Activated T-helper 9 cell treated with anti-CD3 and anti-CD28 coated beads, Interleukin-2, amount 50 U/mL, for 16 hours (primary cell): ENCODE measurements around the gene DNAJC15.
"Not testable (repeated sequence)": the region's sequence is repeated elsewhere in the genome, so short reads cannot be mapped to it uniquely, and the experiment has no call there.

ENCODE experiments used
- DNase-seq: peaks from one replicate; pipeline ENCODE4 v3.0.0-alpha.2; 2020; ENCODE audit warnings: low read depth

DNAJC15 gene

DNA sequence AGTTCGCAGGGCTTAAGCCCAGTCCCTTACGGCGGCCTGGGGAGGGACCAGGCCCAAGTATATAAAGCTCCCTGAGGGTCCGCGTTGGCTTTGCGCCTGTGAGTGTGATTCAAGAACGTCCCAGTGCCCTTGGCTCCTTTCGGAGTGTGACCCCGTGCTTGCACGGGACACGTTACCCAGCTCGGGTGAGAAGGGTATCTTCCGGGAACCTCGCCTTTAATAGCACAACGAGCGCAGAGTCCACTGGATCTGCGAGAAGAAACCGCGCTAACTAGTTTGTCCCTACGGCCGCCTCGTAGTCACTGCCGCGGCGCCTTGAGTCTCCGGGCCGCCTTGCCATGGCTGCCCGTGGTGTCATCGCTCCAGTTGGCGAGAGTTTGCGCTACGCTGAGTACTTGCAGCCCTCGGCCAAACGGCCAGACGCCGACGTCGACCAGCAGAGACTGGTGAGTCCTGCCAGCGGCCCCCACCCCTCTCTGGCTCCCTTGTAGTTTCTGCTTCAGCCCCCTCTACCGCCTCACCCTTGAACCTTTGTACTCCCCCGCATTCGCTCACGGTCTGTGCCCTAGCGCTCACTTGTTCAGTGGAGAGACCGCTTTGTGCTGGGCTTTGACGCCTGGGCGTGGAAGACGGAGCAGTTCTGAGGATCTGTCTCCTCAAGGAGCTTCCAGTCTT is at the start of gene DNAJC15:
Gene DNAJC15 (plus strand): TSS at position 298 of the 675 bp plus-strand sequence. CDS start 41 bp downstream, at position 339.
- DNase-seq, result peak; percentile 67

- no peak for DNase-seq
Measured at GRCh38 chr13:42976066-42976465, 47.3 kb upstream of the DNAJC15 start.

- no peak for DNase-seq
Measured at GRCh38 chr13:42977219-42977659, 46.1 kb upstream of the DNAJC15 start.

DNA sequence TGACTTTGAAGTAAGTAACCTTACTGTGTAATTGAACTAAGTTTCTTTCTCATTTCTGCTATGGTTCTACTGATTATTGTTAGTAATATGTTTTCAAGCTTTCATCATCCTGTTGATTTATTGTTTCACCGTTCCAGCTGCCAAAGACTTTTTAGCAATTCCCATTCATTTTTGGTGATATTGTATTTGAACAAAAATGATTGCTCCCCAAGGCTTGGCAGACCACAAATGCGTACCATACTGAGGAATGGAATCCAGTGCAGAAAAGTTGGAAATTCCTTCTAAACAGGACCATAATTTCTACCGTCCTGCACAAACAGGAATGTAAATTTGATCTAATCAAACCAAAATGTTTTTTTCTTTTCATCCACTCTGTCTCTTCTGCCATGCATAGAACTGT is 42.1 kb upstream of the DNAJC15 start:
- no peak for DNase-seq

GRCh38 chr13:42981853-42982252 is 41.5 kb upstream of the DNAJC15 start:
- DNase-seq, result no peak

- DNase-seq, result no peak
Measured at GRCh38 chr13:42984026-42984425, 39.4 kb upstream of the DNAJC15 start.

- no peak for DNase-seq
Measured at GRCh38 chr13:42984691-42985090, 38.7 kb upstream of the DNAJC15 start.

GRCh38 chr13:42985312-42986175 is 37.8 kb upstream of the DNAJC15 start:
- no peak for DNase-seq

DNA sequence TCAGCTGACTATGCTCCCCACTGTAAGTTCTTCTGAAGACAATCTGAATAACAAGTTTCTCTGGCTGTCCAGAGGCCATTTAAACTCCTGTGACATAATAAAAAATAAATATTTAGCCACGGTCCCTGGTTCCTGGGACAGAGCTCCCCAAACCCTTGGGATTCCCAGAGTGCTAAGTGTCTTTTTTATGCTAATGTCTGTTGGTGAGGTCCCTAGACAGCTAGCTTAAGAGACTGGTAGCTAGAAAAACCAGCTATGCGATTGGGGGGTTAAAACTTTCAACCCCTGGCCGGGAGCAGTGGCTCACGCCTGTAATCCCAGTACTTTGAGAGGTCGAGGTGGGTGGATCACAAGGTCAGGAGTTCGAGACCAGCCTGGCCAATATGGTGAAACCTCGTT is 37.2 kb upstream of the DNAJC15 start:
- no peak for DNase-seq

DNA sequence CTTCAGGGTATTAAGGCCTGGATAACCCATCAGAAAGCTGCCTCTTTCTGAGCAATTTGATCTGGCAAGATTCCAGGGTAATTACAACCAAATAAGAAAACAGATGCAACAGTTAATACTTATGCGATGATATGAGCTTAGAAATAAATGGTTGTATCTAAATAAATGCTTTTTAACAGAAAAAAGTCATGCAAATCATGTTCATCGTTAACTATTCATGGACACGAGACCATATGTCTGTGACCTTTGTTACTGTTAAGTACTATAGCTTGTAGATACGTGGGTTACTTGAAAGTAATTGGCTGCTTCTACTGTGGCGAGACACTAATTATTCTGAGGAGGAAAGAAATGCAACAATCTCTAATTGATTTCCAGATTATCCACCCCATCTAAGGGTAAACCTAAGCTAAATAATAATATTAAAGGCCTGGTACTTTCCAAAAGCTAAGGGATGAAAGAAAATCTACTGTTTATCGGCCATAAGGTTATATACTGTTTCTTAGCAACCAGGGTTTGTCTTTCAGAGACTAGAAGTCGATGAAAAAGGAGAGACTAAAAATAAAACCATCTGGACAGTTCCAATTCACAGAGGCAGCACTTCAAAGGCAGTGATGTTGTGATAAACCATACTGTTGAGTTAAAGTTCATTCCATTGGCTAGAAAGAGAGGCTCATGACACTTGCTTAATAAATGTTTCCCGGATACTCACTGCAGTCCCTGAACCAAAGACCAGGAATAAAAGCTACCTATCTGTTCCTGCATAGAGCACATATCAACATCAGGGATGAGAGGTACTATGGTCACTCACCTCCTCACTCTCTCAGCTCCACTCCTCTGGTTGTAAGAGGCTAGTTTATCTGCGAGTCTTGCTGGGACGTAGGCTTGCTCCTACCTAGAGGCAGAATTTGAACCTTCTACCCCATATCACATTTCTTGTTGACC is 32.8 kb upstream of the DNAJC15 start:
- no peak for DNase-seq

GRCh38 chr13:42991233-42991897 is 32.0 kb upstream of the DNAJC15 start:
- DNase-seq, result not testable (repeated sequence)

GRCh38 chr13:42991898-42992763 is 31.3 kb upstream of the DNAJC15 start, which contains the start of gene EPSTI1:
Gene EPSTI1, minus strand, starts transcription at chr13:42992241. Its CDS starts 76 bp downstream, at chr13:42992165.
- DNase-seq, result peak; percentile 71

DNA sequence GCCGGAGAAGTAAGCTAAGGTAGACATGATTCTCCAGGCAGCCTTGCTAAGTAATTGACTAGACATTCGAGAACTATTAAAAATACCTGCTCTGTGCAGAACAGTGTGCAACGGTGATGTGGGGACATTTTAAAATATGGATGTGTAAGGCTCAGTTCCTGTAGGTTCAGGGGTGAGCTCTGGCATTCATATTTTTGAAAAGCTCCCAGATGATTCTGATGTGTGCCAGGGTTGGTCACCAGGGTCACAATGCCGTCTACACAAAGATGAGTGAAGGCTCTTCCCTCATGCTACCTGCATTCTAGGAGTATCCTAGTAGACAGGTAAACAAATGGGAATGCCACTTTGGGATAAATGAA is 30.6 kb upstream of the DNAJC15 start:
- DNase-seq, result no peak

- no peak for DNase-seq
Measured at GRCh38 chr13:42994878-42995277, 28.5 kb upstream of the DNAJC15 start.

DNA sequence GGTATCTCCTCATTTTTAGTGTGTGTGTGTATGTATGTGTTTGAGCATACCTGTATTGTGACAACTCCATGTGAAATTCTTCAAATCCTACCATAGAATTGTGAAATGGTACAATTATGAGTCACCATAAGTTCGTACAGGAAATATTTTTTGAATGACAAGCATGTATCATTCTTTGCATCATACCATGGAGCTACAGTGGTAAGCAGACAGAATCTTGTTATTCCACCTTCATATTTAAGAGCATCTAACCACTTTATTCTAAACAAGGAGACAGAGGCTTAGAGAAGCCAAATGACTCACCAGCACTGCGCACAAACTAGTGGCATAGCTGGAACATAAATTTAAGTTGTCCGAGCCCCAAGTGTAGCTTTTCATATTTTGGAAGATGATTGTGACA is 26.8 kb upstream of the DNAJC15 start:
- DNase-seq, result no peak

- no peak for DNase-seq
Measured at GRCh38 chr13:42997381-42997780, 26.0 kb upstream of the DNAJC15 start.

DNA sequence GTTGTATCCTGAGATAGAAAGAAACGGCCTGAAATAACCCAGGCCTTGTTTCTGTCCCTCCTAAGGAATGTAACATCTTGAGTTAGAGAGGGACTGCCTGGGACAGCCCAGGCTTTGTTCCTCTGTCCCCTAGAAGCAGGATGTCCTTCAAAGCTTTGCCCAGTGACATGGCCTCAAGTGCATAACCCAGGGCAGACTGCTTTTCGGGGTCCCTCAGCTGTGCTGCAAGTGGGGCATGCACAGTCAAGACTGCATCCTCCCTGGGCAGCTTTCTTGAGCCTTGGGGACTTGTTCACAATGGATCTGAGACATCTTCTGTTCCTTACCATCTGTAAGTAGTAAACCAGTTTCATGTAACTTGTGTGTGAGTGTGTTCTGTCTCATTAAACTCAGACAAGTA is 23.9 kb upstream of the DNAJC15 start:
- no peak for DNase-seq

DNA sequence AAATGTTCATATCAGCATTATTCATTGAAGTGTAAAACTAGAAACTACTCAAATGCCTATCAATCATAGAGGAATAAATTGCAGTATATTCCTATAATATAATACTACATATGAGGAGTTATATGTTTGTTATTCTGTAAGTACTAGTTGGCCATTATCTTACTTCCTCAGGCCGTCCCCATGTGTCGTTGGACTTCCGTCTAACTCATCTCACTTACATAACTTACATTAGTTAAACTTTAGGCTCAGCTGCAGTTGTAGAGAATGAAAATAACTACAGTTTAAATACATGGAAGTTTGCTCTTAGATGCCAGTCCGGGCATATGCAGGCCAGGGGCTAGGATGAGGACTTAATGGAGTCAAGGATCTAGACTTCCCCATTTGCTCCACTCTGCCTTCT is 22.7 kb upstream of the DNAJC15 start:
- DNase-seq, result no peak

GRCh38 chr13:43002021-43002420 is 21.4 kb upstream of the DNAJC15 start:
- no peak for DNase-seq

GRCh38 chr13:43003010-43003409 is 20.4 kb upstream of the DNAJC15 start:
- no peak for DNase-seq

GRCh38 chr13:43003729-43004128 is 19.7 kb upstream of the DNAJC15 start:
- no peak for DNase-seq
